SK-N-SH (cell line): ENCODE measurements around the gene ALKBH2. TPM values are rescaled to one million over a fixed set of nuclear protein-coding genes. Genes with fewer than 3 reads are reported as not detected.
A peak's percentile ranks its signal among the peaks of the same experiment; 100 is the strongest.

Experiments
- CTCF ChIA-PET: fragments of 300-600, 350-600 bp; formaldehyde crosslinking; extraction: SDS; loops from one replicate; lab custom pipeline; 2021; lab: Yijun Ruan, JAX
- POLR2A ChIA-PET: fragments of 350-600 bp; sonication (Branson Sonifier 250); formaldehyde crosslinking; extraction: SDS; loops from one replicate; lab custom pipeline; 2020; ENCODE audit warnings: antibody characterized with exemption, inconsistent platforms; lab: Yijun Ruan, JAX
- DNase-seq: peaks from one replicate; pipeline ENCODE4 v3.0.0; 2012
- H2AFZ ChIP-seq: fragments of 200-600 bp; sonication (generic); 2 replicates; pipeline ENCODE4 v1.8.1; 2016; ENCODE audit warnings: antibody characterized with exemption, mild to moderate bottlenecking, low read depth
- H3F3A ChIP-seq: fragments of 200-600 bp; sonication (generic); replicated peaks from 2 replicates; pipeline ENCODE3; 2016; ENCODE audit warnings: antibody characterized with exemption, mild to moderate bottlenecking; ENCODE audit not compliant: insufficient read depth
- H3K27ac ChIP-seq, 2 experiments: fragments of 200-500 bp in 1 of 2; fragments of 200-600 bp in 1 of 2; sonication (Bioruptor generic) in 1 of 2; sonication (generic), shearing (Covaris generic) in 1 of 2; 2 replicates each; pipeline versions ENCODE4 v1.5.1 to v1.6.1; 2014 to 2016; ENCODE audit warnings: low read depth in 2 of 2, inconsistent platforms in 1 of 2, low read length in 1 of 2, mild to moderate bottlenecking in 1 of 2, mixed read lengths in 1 of 2
- H3K27me3 ChIP-seq: fragments of 200-600 bp; sonication (generic), shearing (Covaris generic); 2 replicates; pipeline ENCODE4 v1.6.1; 2016; ENCODE audit warnings: mixed run types; ENCODE audit not compliant: insufficient read depth
- H3K36me3 ChIP-seq, 2 experiments: fragments of 200-500 bp in 1 of 2; fragments of 200-600 bp in 1 of 2; sonication (Bioruptor generic) in 1 of 2; sonication (generic) in 1 of 2; replicated peaks in 1 of 2; 2 replicates each; pipeline versions ENCODE3 to v1.5.1; 2014 to 2016; ENCODE audit warnings: low read length in 1 of 2, mild to moderate bottlenecking in 1 of 2; ENCODE audit not compliant: insufficient read depth in 2 of 2, control insufficient read depth in 1 of 2
- H3K4me1 ChIP-seq, 2 experiments: fragments of 200-500 bp in 1 of 2; fragments of 200-600 bp in 1 of 2; sonication (Bioruptor generic) in 1 of 2; sonication (generic), shearing (Covaris generic) in 1 of 2; 2 replicates each; pipeline versions ENCODE4 v1.5.1 to v1.6.1; 2014 to 2016; ENCODE audit warnings: low read depth in 1 of 2, low read length in 1 of 2, mixed run types in 1 of 2; ENCODE audit not compliant: insufficient read depth in 2 of 2, control insufficient read depth in 1 of 2
- H3K4me2 ChIP-seq: fragments of 200-600 bp; sonication (generic), shearing (Covaris generic); 2 replicates; pipeline ENCODE4 v1.6.1; 2017; ENCODE audit warnings: mixed run types
- H3K4me3 ChIP-seq, 2 experiments: fragments of 200-500 bp in 1 of 2; fragments of 200-600 bp in 1 of 2; sonication (Bioruptor generic) in 1 of 2; sonication (generic), shearing (Covaris generic) in 1 of 2; 2 replicates each; pipeline versions ENCODE4 v1.5.1 to v1.8.1; 2014 to 2016; ENCODE audit warnings: low read depth in 2 of 2, inconsistent platforms in 1 of 2, low read length in 1 of 2, mild to moderate bottlenecking in 1 of 2, mixed read lengths in 1 of 2, moderate library complexity in 1 of 2
- H3K79me2 ChIP-seq: fragments of 200-600 bp; sonication (generic); 2 replicates; pipeline ENCODE4 v1.8.1; 2017; ENCODE audit warnings: mild to moderate bottlenecking; ENCODE audit not compliant: insufficient read depth
- H3K9ac ChIP-seq: fragments of 200-600 bp; sonication (generic); 2 replicates; pipeline ENCODE4 v1.6.1; 2017; ENCODE audit warnings: mixed run types
- H3K9me2 ChIP-seq: fragments of 200-600 bp; sonication (generic); 2 replicates; pipeline ENCODE4 v1.6.1; 2017; ENCODE audit warnings: mixed run types
- H3K9me3 ChIP-seq: fragments of 200-600 bp; sonication (generic); 2 replicates; pipeline ENCODE4 v1.6.1; 2017; ENCODE audit warnings: mixed run types, mild to moderate bottlenecking, moderate library complexity
- H4K20me1 ChIP-seq: fragments of 200-600 bp; sonication (generic); 2 replicates; pipeline ENCODE4 v1.6.1; 2017; ENCODE audit warnings: mild to moderate bottlenecking, mixed run types; ENCODE audit not compliant: insufficient read depth
- CHD2 ChIP-seq: fragments of 150-350 bp; IDR thresholded peaks from 2 replicates; pipeline ENCODE4 v1.6.1; 2018; ENCODE audit warnings: low read length; ENCODE audit not compliant: partially characterized antibody
- CTCF ChIP-seq: fragments of 200-600 bp; sonication (generic); IDR thresholded peaks from 2 replicates; pipeline ENCODE4 v1.6.1; 2017; ENCODE audit warnings: antibody characterized with exemption, mild to moderate bottlenecking, moderate library complexity
- ELF1 ChIP-seq: IDR thresholded peaks from 2 replicates; pipeline ENCODE4 v1.4.0; 2012
- EP300 ChIP-seq, 2 experiments: IDR thresholded peaks; 2 replicates each; pipeline versions ENCODE4 v1.4.0 to v1.6.1; 2012; ENCODE audit warnings: borderline replicate concordance in 1 of 2, low read depth in 1 of 2, low read length in 1 of 2
- EZH2phosphoT487 ChIP-seq: fragments of 200-600 bp; sonication (generic); IDR thresholded peaks from 2 replicates; pipeline ENCODE4 v1.6.1; 2017; ENCODE audit warnings: low read depth, mixed run types, mild to moderate bottlenecking, antibody characterized with exemption, moderate library complexity, borderline replicate concordance
- FOSL2 ChIP-seq: IDR thresholded peaks from 2 replicates; pipeline ENCODE4 v1.4.0; 2012; ENCODE audit warnings: low read depth, mild to moderate bottlenecking, moderate library complexity, borderline replicate concordance
- FOXJ3 ChIP-seq: sonication (generic); formaldehyde crosslinking; IDR thresholded peaks from 2 replicates; pipeline ENCODE4 v1.5.1; 2020; ENCODE audit warnings: mild to moderate bottlenecking, missing genetic modification reagents
- FOXM1 ChIP-seq: IDR thresholded peaks from 2 replicates; pipeline ENCODE4 v1.4.0; 2012; ENCODE audit warnings: low read depth, mild to moderate bottlenecking
- GABPA ChIP-seq: IDR thresholded peaks from 2 replicates; pipeline ENCODE4 v1.4.0; 2012; ENCODE audit warnings: low read depth, mild to moderate bottlenecking
- GATA2 ChIP-seq: sonication (generic); formaldehyde crosslinking; IDR thresholded peaks from 2 replicates; pipeline ENCODE4 v1.5.0; 2020; ENCODE audit warnings: mild to moderate bottlenecking, missing genetic modification reagents
- MAX ChIP-seq: IDR thresholded peaks from 2 replicates; pipeline ENCODE4 v1.4.0; 2012; ENCODE audit warnings: low read depth
- MXI1 ChIP-seq: IDR thresholded peaks from 2 replicates; pipeline ENCODE4 v1.6.1; 2012; ENCODE audit warnings: mild to moderate bottlenecking, low read depth, low read length, improper control_type of control experiment
- NRF1 ChIP-seq: IDR thresholded peaks from 2 replicates; pipeline ENCODE4 v1.6.1; 2012; ENCODE audit warnings: low read depth, mild to moderate bottlenecking, low read length
- PBX3 ChIP-seq: IDR thresholded peaks from 2 replicates; pipeline ENCODE4; 2012
- POLR2AphosphoS5 ChIP-seq: IDR thresholded peaks from 2 replicates; pipeline ENCODE4 v1.6.1; 2012; ENCODE audit warnings: low read depth, low read length
- RAD21 ChIP-seq: IDR thresholded peaks from 2 replicates; pipeline ENCODE4 v1.6.1; 2012; ENCODE audit warnings: mild to moderate bottlenecking, low read length
- SIN3A ChIP-seq: IDR thresholded peaks from 2 replicates; pipeline ENCODE4 v1.6.1; 2012; ENCODE audit warnings: low read depth, mild to moderate bottlenecking, low read length, moderate library complexity, borderline replicate concordance
- SMC3 ChIP-seq: IDR thresholded peaks from 2 replicates; pipeline ENCODE4 v1.6.1; 2012; ENCODE audit warnings: low read depth, low read length, improper control_type of control experiment
- TCF12 ChIP-seq: IDR thresholded peaks from 2 replicates; pipeline ENCODE4 v1.4.0; 2012
- TEAD4 ChIP-seq: IDR thresholded peaks from 2 replicates; pipeline ENCODE4 v1.4.0; 2012; ENCODE audit warnings: mild to moderate bottlenecking, borderline replicate concordance; ENCODE audit not compliant: insufficient read depth
- USF1 ChIP-seq: IDR thresholded peaks from 2 replicates; pipeline ENCODE4 v1.4.0; 2012; ENCODE audit warnings: low read depth, borderline replicate concordance
- USF2 ChIP-seq: fragments of 150-350 bp; IDR thresholded peaks from 2 replicates; pipeline ENCODE4 v1.6.1; 2017; ENCODE audit warnings: antibody characterized with exemption, low read length, low read depth, borderline replicate concordance
- YY1 ChIP-seq: IDR thresholded peaks from 2 replicates; pipeline ENCODE4 v1.4.0; 2012; ENCODE audit warnings: low read depth, mild to moderate bottlenecking
- ZBTB33 ChIP-seq: IDR thresholded peaks from 2 replicates; pipeline ENCODE4 v1.4.0; 2012; ENCODE audit warnings: low read depth, borderline replicate concordance
- WGBS: methylation state at CpG from one replicate; pipeline ENCODE4 v1.1.6; 2017; ENCODE audit warnings: low lambda C conversion rate; 5-methylcytosine and 5-hydroxymethylcytosine counted together
- polyA plus RNA-seq, 3 experiments: library from polyadenylated mRNA; depleted of rRNA; stranded (reverse); fragments of >200 nt; gene quantifications; 2 replicates each; pipeline ENCODE4 v1.2.3, GENCODE V29; 2012

Gene ALKBH2
- polyA plus RNA-seq, 1 of the 3 experiments (the other 2 are of a cell fraction), result 47.3 TPM

GRCh38 chr12:109052414-109053323 lies 40.6 kb downstream of the ALKBH2 start, which contains the start of gene USP30:
TSS of gene USP30 (plus strand) at chr12:109052576. CDS start at chr12:109052679, 103 bp downstream.
- Histone ChIP-seq H3K27me3 (no peaks in the 10 kb centered on the region), H3K9ac (peak within 1 kb of the TSS; percentile 73), H3K4me3 (peak within 1 kb of the TSS; percentile 78 to 83), H3K79me2 (peaks cover 21% of the 10 kb centered on the region; the same call in 1 of the 2 replicates), H3K36me3 (peaks cover 0 to under 1% of the 10 kb centered on the region in 2 experiments), H4K20me1 (no peaks in the 10 kb centered on the region), H3K4me2 (peak within 1 kb of the TSS; percentile 94), H3K27ac (peak within 1 kb of the TSS; percentile 20 to 56; a peak in 3 of 4 replicates), H3F3A (no peaks in the 10 kb centered on the region), H3K9me3 (no peaks in the 10 kb centered on the region), H3K9me2 (no peaks in the 10 kb centered on the region), H2AFZ (peak within 1 kb of the TSS; percentile 98), H3K4me1 (peaks cover 4 to 6% of the 10 kb centered on the region in 2 experiments; a peak in 1 of 4 replicates)
- ChIA-PET CTCF (interaction anchor here (1.2 to 1.7 kb wide), 2 partner anchors 9 to 102 kb away, joined by 3 to 4 read pairs; no protein-coding TSS in a partner anchor), POLR2A (interaction anchor here (1.0 kb wide), 1 partner anchor 9 kb away, joined by 3 read pairs; no protein-coding TSS in a partner anchor)
- WGBS, result 1% methylated on average over 23 of the region's 61 CpGs
- peak; percentile 94 for DNase-seq
- peak; percentile 69; the same call in 1 of the 2 replicates for TF ChIP-seq USF1
- TF ChIP-seq NRF1, result no peak
- TF ChIP-seq MAX, result peak; percentile 70
- no peak for TF ChIP-seq TEAD4
- TF ChIP-seq PBX3, result peak; percentile 24; the same call in 1 of the 2 replicates
- TF ChIP-seq CTCF, result no peak
- peak; percentile 95 for TF ChIP-seq CHD2
- TF ChIP-seq YY1, result peak; percentile 71; the same call in 1 of the 2 replicates
- TF ChIP-seq SIN3A, result peak; percentile 97
- TF ChIP-seq ELF1, result peak; percentile 85
- no peak for TF ChIP-seq SMC3
- TF ChIP-seq EP300 (IDR thresholded peaks at IDR 0.05; ENCODE audit: borderline replicate concordance in 1 of 2, low read depth in 1 of 2, low read length in 1 of 2), result peak; percentile 16 to 60; a peak in 1 of 4 replicates
- no peak for TF ChIP-seq RAD21
- TF ChIP-seq FOXM1, result no peak
- TF ChIP-seq FOXJ3 (CRISPR knock-in tag), result 0 out of 2 replicates have a peak, but pooled peaks have one; percentile 15
- TF ChIP-seq TCF12, result 0 out of 2 replicates have a peak, but pooled peaks have one; percentile 26
- TF ChIP-seq POLR2AphosphoS5, result peak; percentile 61
- no peak for TF ChIP-seq EZH2phosphoT487
- TF ChIP-seq MXI1, result peak; percentile 87
- TF ChIP-seq GABPA, result peak; percentile 100
- TF ChIP-seq FOSL2, result no peak; the same call in 1 of the 2 replicates
- TF ChIP-seq GATA2, result 0 out of 2 replicates have a peak, but pooled peaks have one; percentile 4
- TF ChIP-seq ZBTB33, result 0 out of 2 replicates have a peak, but pooled peaks have one; percentile 14
- TF ChIP-seq USF2, result no peak
